ENCODE results near the gene ACHE. TPM values are rescaled to one million over a fixed set of nuclear protein-coding genes. Genes with fewer than 3 reads are reported as not detected.
"Not testable (repeated sequence)": the region's sequence is repeated elsewhere in the genome, so short reads cannot be mapped to it uniquely, and the experiment has no call there.

Gene ACHE
- polyA plus RNA-seq, 4 donors, result 3.5 to 11.2 (median 7.7) TPM

DNA sequence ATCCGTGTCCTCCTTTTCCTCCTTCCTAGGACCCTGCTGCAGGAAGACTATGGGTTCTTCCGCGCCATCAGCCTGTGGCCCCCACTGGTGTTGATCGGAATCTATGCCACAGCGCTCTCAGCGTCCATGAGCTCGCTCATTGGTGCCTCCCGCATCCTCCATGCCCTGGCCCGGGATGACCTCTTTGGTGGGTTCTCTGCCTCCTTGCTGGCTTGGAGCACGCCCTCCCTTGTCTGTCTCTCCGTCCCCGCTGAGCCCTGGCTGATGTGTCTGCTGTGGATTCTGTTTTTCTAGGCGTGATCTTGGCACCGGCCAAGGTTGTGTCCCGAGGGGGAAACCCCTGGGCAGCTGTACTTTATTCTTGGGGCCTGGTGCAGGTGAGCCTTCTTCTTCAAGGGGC is 35.8 kb downstream of the ACHE start:
- no peak for FAIRE-seq
- H3K27me3 ChIP-seq (ENCODE audit: control insufficient read depth in 3 of 3, insufficient read depth in 3 of 3, low read length in 3 of 3), result no peaks in the 10 kb centered on the region
- 82 to 92% (median 84%) methylated on average over 15 of the region's 15 CpGs for WGBS, 3 donors
- no peak overlapping the region for H3K4me3 ChIP-seq (ENCODE audit: low read depth in 1 of 3, low read length in 3 of 3)
- H3K9me3 ChIP-seq (ENCODE audit: control insufficient read depth in 2 of 2, insufficient read depth in 1 of 2, low read depth in 1 of 2, low read length in 1 of 2), result no peaks in the 10 kb centered on the region
- H3K4me1 ChIP-seq (ENCODE audit: control insufficient read depth in 3 of 3, insufficient read depth in 2 of 3, low read depth in 1 of 3, low read length in 2 of 3), result no peaks in the 10 kb centered on the region
- no peak for DNase-seq
- H3K36me3 ChIP-seq (ENCODE audit: control insufficient read depth in 3 of 3, insufficient read depth in 2 of 3, low read depth in 1 of 3, low read length in 3 of 3), result peaks cover 4 to 67% (median 6%) of the 10 kb centered on the region in 3 donors
- no peak overlapping the region for H3K27ac ChIP-seq (ENCODE audit: low read depth in 1 of 3, low read length in 2 of 3)

DNA sequence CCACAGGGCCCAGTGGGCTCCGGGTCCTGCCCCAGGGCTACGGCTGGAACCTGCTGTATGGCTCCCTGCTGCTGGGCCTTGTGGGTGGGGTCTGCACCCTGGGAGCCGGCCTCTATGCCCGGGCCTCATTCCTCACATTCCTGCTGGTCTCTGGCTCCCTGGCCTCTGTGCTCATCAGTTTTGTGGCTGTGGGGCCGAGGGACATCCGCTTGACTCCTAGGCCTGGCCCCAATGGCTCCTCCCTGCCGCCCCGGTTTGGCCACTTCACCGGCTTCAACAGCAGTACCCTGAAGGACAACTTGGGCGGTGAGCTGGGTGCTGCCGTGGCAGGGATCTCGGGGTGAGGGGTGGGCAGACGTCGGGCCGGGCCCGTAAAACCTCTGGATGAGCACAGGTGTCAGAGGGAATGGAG is 38.8 kb downstream of the ACHE start:
- no peaks in the 10 kb centered on the region for H3K27me3 ChIP-seq (ENCODE audit: control insufficient read depth in 3 of 3, insufficient read depth in 3 of 3, low read length in 3 of 3)
- no peak for DNase-seq
- H3K27ac ChIP-seq (ENCODE audit: low read depth in 1 of 3, low read length in 2 of 3), result no peak overlapping the region
- FAIRE-seq, result no peak
- peaks cover 4 to 64% (median 6%) of the 10 kb centered on the region in 3 donors for H3K36me3 ChIP-seq (ENCODE audit: control insufficient read depth in 3 of 3, insufficient read depth in 2 of 3, low read depth in 1 of 3, low read length in 3 of 3)
- no peaks in the 10 kb centered on the region for H3K9me3 ChIP-seq (ENCODE audit: control insufficient read depth in 2 of 2, insufficient read depth in 1 of 2, low read depth in 1 of 2, low read length in 1 of 2)
- no peak overlapping the region for H3K4me3 ChIP-seq (ENCODE audit: low read depth in 1 of 3, low read length in 3 of 3)
- 91 to 96% (median 95%) methylated on average over 15 to 16 of the region's 16 CpGs for WGBS, 3 donors
- H3K4me1 ChIP-seq (ENCODE audit: control insufficient read depth in 3 of 3, insufficient read depth in 2 of 3, low read depth in 1 of 3, low read length in 2 of 3), result peaks cover 0 to 9% (median under 1%) of the 10 kb centered on the region in 3 donors

DNA sequence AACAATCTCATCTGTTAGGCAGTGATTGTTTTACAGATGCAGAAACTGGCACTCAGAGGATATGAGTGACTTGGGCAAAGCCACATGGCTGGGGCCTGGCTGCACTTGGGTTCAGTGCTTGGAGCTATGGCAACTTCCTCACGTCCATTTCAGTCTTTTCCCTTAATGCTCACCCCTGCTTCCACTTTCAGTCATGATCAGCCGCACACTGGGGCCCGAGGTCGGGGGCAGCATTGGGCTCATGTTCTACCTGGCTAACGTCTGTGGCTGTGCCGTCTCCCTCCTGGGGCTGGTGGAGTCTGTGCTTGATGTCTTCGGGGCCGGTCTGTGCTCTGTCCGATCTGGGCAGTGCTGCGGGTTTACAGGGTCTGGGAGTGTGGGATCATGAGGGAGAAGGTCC is 40.2 kb downstream of the ACHE start:
- H3K27me3 ChIP-seq (ENCODE audit: control insufficient read depth in 3 of 3, insufficient read depth in 3 of 3, low read length in 3 of 3), result no peaks in the 10 kb centered on the region
- peaks cover 4 to 50% (median 6%) of the 10 kb centered on the region in 3 donors for H3K36me3 ChIP-seq (ENCODE audit: control insufficient read depth in 3 of 3, insufficient read depth in 2 of 3, low read depth in 1 of 3, low read length in 3 of 3)
- 87 to 96% (median 94%) methylated on average over 10 of the region's 10 CpGs for WGBS, 3 donors
- DNase-seq (no peak), FAIRE-seq (no peak)
- no peaks in the 10 kb centered on the region for H3K9me3 ChIP-seq (ENCODE audit: control insufficient read depth in 2 of 2, insufficient read depth in 1 of 2, low read depth in 1 of 2, low read length in 1 of 2)
- H3K4me3 ChIP-seq (ENCODE audit: low read depth in 1 of 3, low read length in 3 of 3), result no peak overlapping the region
- H3K4me1 ChIP-seq (ENCODE audit: control insufficient read depth in 3 of 3, insufficient read depth in 2 of 3, low read depth in 1 of 3, low read length in 2 of 3), result peaks cover 0 to 11% (median 2%) of the 10 kb centered on the region in 3 donors
- no peak overlapping the region for H3K27ac ChIP-seq (ENCODE audit: low read depth in 1 of 3, low read length in 2 of 3)

DNA sequence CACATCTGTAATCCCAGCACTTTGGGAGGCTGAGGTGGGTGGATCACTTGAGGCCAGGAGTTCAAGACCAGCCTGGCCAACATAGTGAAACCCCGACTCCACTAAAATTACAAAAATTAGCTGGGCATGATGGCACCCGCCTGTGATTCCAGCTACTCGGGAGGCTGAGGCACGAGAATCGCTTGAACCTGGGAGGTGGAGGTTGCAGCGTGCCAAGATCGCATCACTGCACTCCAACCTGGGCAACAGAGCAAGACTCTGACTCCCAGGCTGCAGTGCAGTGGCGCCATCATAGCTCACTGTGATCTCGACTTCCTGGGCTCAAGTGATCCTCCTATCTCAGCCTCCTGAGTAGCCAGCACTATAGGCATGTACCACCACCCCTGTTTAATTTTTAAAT is 40.8 kb downstream of the ACHE start:
- Histone ChIP-seq H3K36me3 (ENCODE audit: control insufficient read depth in 3 of 3, insufficient read depth in 2 of 3, low read depth in 1 of 3, low read length in 3 of 3) (peaks cover 2 to 44% (median 6%) of the 10 kb centered on the region in 3 donors), H3K4me1 (ENCODE audit: control insufficient read depth in 3 of 3, insufficient read depth in 2 of 3, low read depth in 1 of 3, low read length in 2 of 3) (peaks cover 0 to 11% (median 2%) of the 10 kb centered on the region in 3 donors)
- H3K27me3 ChIP-seq (ENCODE audit: control insufficient read depth in 3 of 3, insufficient read depth in 3 of 3, low read length in 3 of 3); FAIRE-seq; H3K27ac ChIP-seq (ENCODE audit: low read depth in 1 of 3, low read length in 2 of 3); DNase-seq; H3K4me3 ChIP-seq (ENCODE audit: low read depth in 1 of 3, low read length in 3 of 3); H3K9me3 ChIP-seq (ENCODE audit: control insufficient read depth in 2 of 2, insufficient read depth in 1 of 2, low read depth in 1 of 2, low read length in 1 of 2): not testable (repeated sequence)
- 95 to 98% (median 97%) methylated on average over 9 of the region's 9 CpGs for WGBS, 3 donors

DNA sequence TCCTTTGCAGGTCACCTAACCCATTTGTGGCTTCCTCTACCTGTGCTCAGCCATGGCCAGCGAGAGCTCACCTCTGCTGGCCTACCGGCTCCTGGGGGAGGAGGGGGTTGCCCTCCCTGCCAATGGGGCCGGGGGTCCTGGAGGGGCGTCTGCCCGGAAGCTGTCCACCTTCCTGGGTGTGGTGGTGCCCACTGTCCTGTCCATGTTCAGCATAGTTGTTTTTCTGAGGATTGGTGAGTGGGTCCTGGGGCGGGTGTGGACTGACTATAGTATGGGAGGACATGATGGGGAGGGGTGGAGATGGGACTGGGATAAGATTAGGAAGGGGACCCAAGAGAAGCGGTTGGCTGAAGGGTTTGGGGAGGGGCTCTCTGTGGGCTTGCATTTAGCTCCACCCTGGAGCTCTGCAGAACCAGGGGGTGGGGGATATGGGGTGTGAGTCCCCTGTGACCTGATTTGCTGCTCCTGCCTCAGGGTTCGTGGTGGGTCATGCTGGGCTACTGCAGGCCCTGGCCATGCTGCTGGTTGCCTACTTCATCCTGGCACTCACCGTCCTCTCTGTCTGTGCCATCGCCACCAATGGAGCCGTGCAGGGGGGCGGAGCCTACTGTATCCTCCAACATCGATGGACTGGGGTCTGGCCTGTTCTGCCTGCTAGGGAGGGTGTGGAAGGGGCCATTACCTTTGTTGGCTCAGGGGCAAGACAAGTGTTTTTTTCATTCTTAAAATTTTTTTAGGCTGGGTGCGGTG is 41.4 kb downstream of the ACHE start:
- H3K27ac ChIP-seq (ENCODE audit: low read depth in 1 of 3, low read length in 2 of 3), result no peak overlapping the region
- no peaks in the 10 kb centered on the region for H3K9me3 ChIP-seq (ENCODE audit: control insufficient read depth in 2 of 2, insufficient read depth in 1 of 2, low read depth in 1 of 2, low read length in 1 of 2)
- H3K36me3 ChIP-seq (ENCODE audit: control insufficient read depth in 3 of 3, insufficient read depth in 2 of 3, low read depth in 1 of 3, low read length in 3 of 3), result peaks cover 0 to 40% (median 6%) of the 10 kb centered on the region in 3 donors
- peaks cover 0 to 11% (median 2%) of the 10 kb centered on the region in 3 donors for H3K4me1 ChIP-seq (ENCODE audit: control insufficient read depth in 3 of 3, insufficient read depth in 2 of 3, low read depth in 1 of 3, low read length in 2 of 3)
- 91 to 95% (median 92%) methylated on average over 14 of the region's 14 CpGs for WGBS, 3 donors
- FAIRE-seq (no peak), DNase-seq (no peak)
- no peaks in the 10 kb centered on the region for H3K27me3 ChIP-seq (ENCODE audit: control insufficient read depth in 3 of 3, insufficient read depth in 3 of 3, low read length in 3 of 3)
- no peak overlapping the region for H3K4me3 ChIP-seq (ENCODE audit: low read depth in 1 of 3, low read length in 3 of 3)

DNA sequence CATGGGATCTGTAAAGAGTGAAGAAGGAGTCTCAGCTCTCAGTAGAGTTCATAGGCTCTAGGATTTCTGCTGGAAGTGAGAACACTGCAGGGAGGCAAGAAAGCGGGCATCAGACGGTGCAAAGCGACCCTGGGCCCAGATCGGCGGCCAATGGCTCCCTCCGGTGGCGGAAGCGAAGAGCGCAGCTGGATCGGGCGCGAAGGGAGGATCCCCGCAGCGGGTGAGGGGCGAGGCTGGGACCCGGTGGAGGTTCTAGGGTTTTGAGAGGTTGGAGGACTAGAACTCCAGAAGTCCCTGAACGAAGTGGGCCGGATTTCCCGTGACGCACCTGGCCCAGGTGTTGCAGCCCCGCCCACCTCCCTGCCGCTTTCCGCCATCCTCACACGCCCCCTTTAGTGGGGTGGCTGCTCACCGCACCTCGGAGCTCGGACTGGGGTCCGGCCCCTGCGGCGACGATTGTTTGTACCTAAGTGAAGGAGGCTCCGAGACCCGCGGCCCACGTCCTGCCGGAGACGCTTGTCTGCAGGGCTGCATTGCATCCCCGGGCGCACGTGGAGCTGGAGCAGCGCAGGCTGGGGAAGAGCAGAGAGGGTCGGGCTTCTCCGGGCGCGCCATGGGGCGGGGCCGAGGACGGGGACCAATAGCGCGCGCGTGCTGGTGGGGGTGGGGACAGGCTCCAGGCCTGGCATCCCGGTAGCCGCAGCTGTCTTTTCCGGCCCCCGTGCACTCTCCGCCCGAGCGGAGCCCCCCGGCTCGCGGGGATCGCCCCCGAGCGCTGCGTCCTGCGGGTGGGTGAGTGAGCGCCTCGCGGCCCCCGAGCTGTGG is 43.4 kb downstream of the ACHE start, which contains the start of gene SLC12A9:
SLC12A9 (plus strand) TSS at position 666 of the 825 bp plus-strand sequence. CDS start 1,485 bp downstream, outside the sequence.
- FAIRE-seq (no peak), DNase-seq (peak; percentile 93 to 96)
- H3K36me3 ChIP-seq (ENCODE audit: control insufficient read depth in 3 of 3, insufficient read depth in 2 of 3, low read depth in 1 of 3, low read length in 3 of 3), result peaks cover 0 to 24% (median under 1%) of the 10 kb centered on the region in 3 donors
- H3K27me3 ChIP-seq (ENCODE audit: control insufficient read depth in 3 of 3, insufficient read depth in 3 of 3, low read length in 3 of 3), result no peaks in the 10 kb centered on the region
- no peaks in the 10 kb centered on the region for H3K9me3 ChIP-seq (ENCODE audit: control insufficient read depth in 2 of 2, insufficient read depth in 1 of 2, low read depth in 1 of 2, low read length in 1 of 2)
- peaks cover 0 to 11% (median 2%) of the 10 kb centered on the region in 3 donors for H3K4me1 ChIP-seq (ENCODE audit: control insufficient read depth in 3 of 3, insufficient read depth in 2 of 3, low read depth in 1 of 3, low read length in 2 of 3)
- peak within 1 kb of the TSS; percentile 2 to 50 (median 49) for H3K27ac ChIP-seq (ENCODE audit: low read depth in 1 of 3, low read length in 2 of 3)
- 0% methylated on average over 55 to 71 of the region's 71 CpGs for WGBS, 3 donors
- H3K4me3 ChIP-seq (ENCODE audit: low read depth in 1 of 3, low read length in 3 of 3), result peak within 1 kb of the TSS; percentile 54 to 71 (median 54)

DNA sequence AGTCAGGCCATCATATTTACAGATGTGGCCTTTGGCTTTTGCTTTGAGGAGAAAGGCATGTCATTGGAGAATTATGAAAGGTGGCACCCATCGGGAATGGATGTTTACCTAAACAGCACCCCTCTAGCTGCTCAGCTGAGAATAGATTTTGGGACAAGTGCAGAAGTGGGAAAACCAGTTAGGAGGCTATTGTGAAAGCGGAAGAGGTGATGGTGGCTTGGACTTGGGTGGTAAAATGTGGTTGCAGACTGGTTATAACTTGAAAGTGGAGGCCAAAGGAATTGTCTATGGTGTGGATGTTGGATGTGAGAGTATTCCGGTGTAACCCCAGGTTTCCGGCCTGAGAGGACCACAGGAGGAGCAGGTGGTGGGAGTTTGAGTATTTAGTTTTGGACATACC is 48.3 kb downstream of the ACHE start:
- H3K27ac ChIP-seq (ENCODE audit: low read depth in 1 of 3, low read length in 2 of 3), result no peak overlapping the region
- H3K36me3 ChIP-seq (ENCODE audit: control insufficient read depth in 3 of 3, insufficient read depth in 2 of 3, low read depth in 1 of 3, low read length in 3 of 3), result no peaks in the 10 kb centered on the region
- FAIRE-seq (no peak), DNase-seq (no peak)
- H3K9me3 ChIP-seq (ENCODE audit: control insufficient read depth in 2 of 2, insufficient read depth in 1 of 2, low read depth in 1 of 2, low read length in 1 of 2), result no peaks in the 10 kb centered on the region
- peaks cover 0 to 6% (median 2%) of the 10 kb centered on the region in 3 donors for H3K4me1 ChIP-seq (ENCODE audit: control insufficient read depth in 3 of 3, insufficient read depth in 2 of 3, low read depth in 1 of 3, low read length in 2 of 3)
- no peaks in the 10 kb centered on the region for H3K27me3 ChIP-seq (ENCODE audit: control insufficient read depth in 3 of 3, insufficient read depth in 3 of 3, low read length in 3 of 3)
- H3K4me3 ChIP-seq (ENCODE audit: low read depth in 1 of 3, low read length in 3 of 3), result no peak overlapping the region
- 95 to 97% (median 97%) methylated on average over 4 of the region's 4 CpGs for WGBS, 3 donors

DNA sequence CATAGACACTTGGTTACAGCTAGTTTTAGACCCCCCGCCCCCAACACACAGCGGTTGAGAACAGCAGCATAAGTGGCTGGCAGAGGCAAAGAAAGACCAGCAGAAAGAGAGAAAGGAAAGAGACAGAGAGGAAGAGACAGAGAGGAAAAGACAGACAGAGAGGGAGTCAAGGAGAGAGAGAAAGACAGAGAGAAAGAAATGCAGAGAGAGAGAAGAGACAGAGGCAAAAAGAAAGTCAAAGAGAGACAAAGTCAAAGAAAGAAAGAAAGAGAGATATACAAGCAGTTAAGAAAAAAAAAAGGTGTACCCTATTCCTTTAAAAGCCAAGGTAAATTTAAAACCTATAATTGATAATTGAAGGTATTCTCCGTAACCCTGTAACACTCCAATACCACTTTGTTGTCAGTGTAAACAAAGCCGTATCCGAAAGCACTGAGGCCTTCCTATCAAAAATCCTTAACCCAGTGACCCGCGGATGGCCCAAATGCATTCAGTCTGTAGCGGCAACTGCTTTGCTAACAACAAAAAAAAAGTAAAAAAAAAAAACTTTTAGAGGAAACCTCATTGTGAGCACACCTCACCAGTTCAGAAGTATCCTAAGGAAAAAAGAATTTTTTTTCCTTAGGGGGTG is 55.1 kb downstream of the ACHE start:
- H3K4me3 ChIP-seq (ENCODE audit: low read depth in 1 of 3, low read length in 3 of 3), result no peak overlapping the region
- no peaks in the 10 kb centered on the region for H3K36me3 ChIP-seq (ENCODE audit: control insufficient read depth in 3 of 3, insufficient read depth in 2 of 3, low read depth in 1 of 3, low read length in 3 of 3)
- no peak for FAIRE-seq
- peaks cover 0 to 19% (median 0%) of the 10 kb centered on the region in 3 donors for H3K4me1 ChIP-seq (ENCODE audit: control insufficient read depth in 3 of 3, insufficient read depth in 2 of 3, low read depth in 1 of 3, low read length in 2 of 3)
- H3K9me3 ChIP-seq (ENCODE audit: control insufficient read depth in 2 of 2, insufficient read depth in 1 of 2, low read depth in 1 of 2, low read length in 1 of 2), result no peaks in the 10 kb centered on the region
- H3K27ac ChIP-seq (ENCODE audit: low read depth in 1 of 3, low read length in 2 of 3), result no peak overlapping the region
- no peaks in the 10 kb centered on the region for H3K27me3 ChIP-seq (ENCODE audit: control insufficient read depth in 3 of 3, insufficient read depth in 3 of 3, low read length in 3 of 3)
- DNase-seq, result no peak
- 76 to 85% (median 81%) methylated on average over 8 of the region's 8 CpGs for WGBS, 3 donors

Data from small intestine (tissue), 7 donors.